ENCODE data around the gene USP7. TPM values are rescaled to one million over a fixed set of nuclear protein-coding genes. Genes with fewer than 3 reads are reported as not detected.

USP7 gene
- total RNA-seq, 1 donor from 2014 or later = 96.9 TPM

DNA sequence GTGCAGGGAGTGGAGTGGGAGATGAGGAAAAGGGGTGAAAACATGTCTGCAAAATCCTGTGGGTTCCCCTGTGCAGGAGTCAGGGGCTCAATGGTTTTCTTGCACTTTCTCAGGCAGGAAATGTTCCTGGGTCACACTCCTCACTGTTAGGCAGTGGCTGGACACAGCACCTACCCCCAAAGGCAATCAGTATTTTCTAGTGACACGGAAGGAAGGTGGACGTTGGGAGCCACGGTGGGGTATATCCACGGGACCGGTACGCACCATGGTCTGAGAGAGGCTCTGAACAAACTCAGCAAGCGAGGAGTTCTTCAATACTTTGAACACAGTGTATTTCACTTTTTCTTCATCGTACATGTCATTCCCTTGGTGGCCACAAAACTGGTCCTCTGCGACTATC is 60.7 kb downstream of the USP7 start:
- no peaks in the 10 kb centered on the region for H3K9me3 ChIP-seq (ENCODE audit: insufficient read depth, low read depth, low read length)
- no peak for TF ChIP-seq EZH2 (IDR thresholded peaks at IDR 0.05; ENCODE audit: insufficient read depth, low read length)
- TF ChIP-seq CTCF (IDR thresholded peaks at IDR 0.05; ENCODE audit: insufficient read depth, low read depth, low read length) = no peak
- no peaks in the 10 kb centered on the region for H3K4me1 ChIP-seq (ENCODE audit: insufficient read depth, low read length)
- H3K79me2 ChIP-seq (ENCODE audit: insufficient read depth, low read length) = peaks cover 2% of the 10 kb centered on the region
- peaks cover 79% of the 10 kb centered on the region for H3K36me3 ChIP-seq (ENCODE audit: insufficient read depth, low read length)
- FAIRE-seq (no peak), DNase-seq (ENCODE audit: low read depth) (no peak)
- H3K36me3 Mint-ChIP-seq (ENCODE audit: low read depth, unreplicated experiment) = peaks cover 9% of the 10 kb centered on the region
- H4K20me1 ChIP-seq (ENCODE audit: insufficient read depth, low read length) = peaks cover 34% of the 10 kb centered on the region
- H3K27ac ChIP-seq (ENCODE audit: low read depth, low read length) = no peak overlapping the region
- H3K4me2 ChIP-seq (ENCODE audit: low read length) = no peak overlapping the region
- no peak overlapping the region for H3K4me3 Mint-ChIP-seq (ENCODE audit: unreplicated experiment)
- H3K27me3 ChIP-seq (ENCODE audit: insufficient read depth, low read length) = no peaks in the 10 kb centered on the region
- no peak overlapping the region for H3K27ac Mint-ChIP-seq (ENCODE audit: unreplicated experiment)
- H2AFZ ChIP-seq (ENCODE audit: low read depth, low read length) = no peak overlapping the region
- no peaks in the 10 kb centered on the region for H3K9me3 Mint-ChIP-seq (ENCODE audit: unreplicated experiment)
- H3K4me1 Mint-ChIP-seq (ENCODE audit: low read depth, unreplicated experiment) = peaks cover 9% of the 10 kb centered on the region
- H3K4me3 ChIP-seq (ENCODE audit: insufficient read depth, low read depth, low read length) = no peak overlapping the region
- H3K27me3 Mint-ChIP-seq (ENCODE audit: low read depth, unreplicated experiment) = no peaks in the 10 kb centered on the region
- no peak overlapping the region for H3K9ac ChIP-seq (ENCODE audit: low read length)

GRCh38 chr16:8901320-8901861 is 62.3 kb downstream of the USP7 start:
- Histone ChIP-seq H4K20me1 (ENCODE audit: insufficient read depth, low read length) (peaks cover 27% of the 10 kb centered on the region), H3K9ac (ENCODE audit: low read length) (no peak overlapping the region)
- H3K36me3 Mint-ChIP-seq (ENCODE audit: low read depth, unreplicated experiment) = peaks cover 9% of the 10 kb centered on the region

More at GRCh38 chr16:8901320-8901861, 62.3 kb downstream of the USP7 start:
- DNase-seq (ENCODE audit: low read depth) (no peak), FAIRE-seq (no peak)
- H3K9me3 Mint-ChIP-seq (ENCODE audit: unreplicated experiment) = no peaks in the 10 kb centered on the region
- H3K27ac ChIP-seq (ENCODE audit: low read depth, low read length) = no peak overlapping the region
- no peak overlapping the region for H3K27ac Mint-ChIP-seq (ENCODE audit: unreplicated experiment)
- H3K4me3 ChIP-seq (ENCODE audit: insufficient read depth, low read depth, low read length) = no peak overlapping the region
- no peaks in the 10 kb centered on the region for H3K9me3 ChIP-seq (ENCODE audit: insufficient read depth, low read depth, low read length)
- H3K27me3 Mint-ChIP-seq (ENCODE audit: low read depth, unreplicated experiment) = no peaks in the 10 kb centered on the region
- no peaks in the 10 kb centered on the region for H3K79me2 ChIP-seq (ENCODE audit: insufficient read depth, low read length)
- H3K4me2 ChIP-seq (ENCODE audit: low read length) = no peak overlapping the region
- no peaks in the 10 kb centered on the region for H3K4me1 ChIP-seq (ENCODE audit: insufficient read depth, low read length)
- H3K4me3 Mint-ChIP-seq (ENCODE audit: unreplicated experiment) = no peak overlapping the region
- peaks cover 79% of the 10 kb centered on the region for H3K36me3 ChIP-seq (ENCODE audit: insufficient read depth, low read length)
- no peaks in the 10 kb centered on the region for H3K4me1 Mint-ChIP-seq (ENCODE audit: low read depth, unreplicated experiment)
- H3K27me3 ChIP-seq (ENCODE audit: insufficient read depth, low read length) = no peaks in the 10 kb centered on the region
- TF ChIP-seq CTCF (IDR thresholded peaks at IDR 0.05; ENCODE audit: insufficient read depth, low read depth, low read length) (no peak), EZH2 (IDR thresholded peaks at IDR 0.05; ENCODE audit: insufficient read depth, low read length) (no peak)
- no peak overlapping the region for H2AFZ ChIP-seq (ENCODE audit: low read depth, low read length)

Data from astrocyte (in vitro differentiated cells and primary cell).